Sigmoid colon (tissue), 4 donors: Measurements from ENCODE around the gene GPC3.

Source experiments
- CTCF ChIP-seq, 4 experiments: fragments of 450-650 bp in 3 of 4; fragments of 200-600 bp in 1 of 4; IDR thresholded peaks; one replicate each; pipeline ENCODE4 v1.5.1; 2016 to 2019; ENCODE audit warnings: antibody characterized with exemption in 4 of 4, mild to moderate bottlenecking in 3 of 4, moderate library complexity in 2 of 4
- POLR2A ChIP-seq, 2 donors: fragments of 450-650 bp; IDR thresholded peaks; one replicate each; pipeline ENCODE4 v1.6.1; 2016; ENCODE audit warnings: antibody characterized with exemption in 2 of 2, mild to moderate bottlenecking in 2 of 2, moderate library complexity in 2 of 2
- POLR2AphosphoS5 ChIP-seq, 4 donors: sonication (generic); formaldehyde crosslinking; IDR thresholded peaks; one replicate each; pipeline ENCODE4 v1.6.1; 2017; ENCODE audit warnings: antibody characterized with exemption in 4 of 4

- TF ChIP-seq CTCF (IDR thresholded peaks at IDR 0.05) (no peak), POLR2AphosphoS5 (IDR thresholded peaks at IDR 0.05) (no peak), POLR2A (IDR thresholded peaks at IDR 0.05) (no peak)
Measured at GRCh38 chrX:133953078-133953477, 32.3 kb downstream of the GPC3 start.
